Skin of body (tissue), 2 donors: ENCODE measurements around the gene CIITA. TPM values are rescaled to one million over a fixed set of nuclear protein-coding genes. Genes with fewer than 3 reads are reported as not detected.
"Not testable (repeated sequence)": the region's sequence is repeated elsewhere in the genome, so short reads cannot be mapped to it uniquely, and the experiment has no call there.

Experiments used
- DNase-seq: peaks from one replicate; lab custom pipeline; 2025; lab: John Stamatoyannopoulos, UW
- total RNA-seq: library from RNA; depleted of rRNA; stranded (reverse); fragments of >200 nt; gene quantifications from one replicate; pipeline ENCODE4 v1.2.3, GENCODE V29; 2014

CIITA gene
- total RNA-seq, 1 donor from 2014 or later, result 5.7 TPM

- peak; percentile 81 for DNase-seq
Observed at GRCh38 chr16:10918294-10919002, 41.4 kb downstream of the CIITA start.

GRCh38 chr16:10919003-10919351 lies 42.0 kb downstream of the CIITA start:
- DNase-seq, result no peak

- DNase-seq, result no peak
Observed at GRCh38 chr16:10920726-10921427, 43.9 kb downstream of the CIITA start.

- no peak for DNase-seq
Observed at GRCh38 chr16:10921536-10922327, 44.7 kb downstream of the CIITA start.

- no peak for DNase-seq
Observed at GRCh38 chr16:10922328-10923145, 45.5 kb downstream of the CIITA start.

- no peak for DNase-seq
Observed at GRCh38 chr16:10923146-10923649, 46.2 kb downstream of the CIITA start.

- DNase-seq, result no peak
Observed at GRCh38 chr16:10923650-10924214, 46.7 kb downstream of the CIITA start.

- DNase-seq, result not testable (repeated sequence)
Observed at GRCh38 chr16:10925285-10925684, 48.3 kb downstream of the CIITA start.

GRCh38 chr16:10926094-10926493 lies 49.1 kb downstream of the CIITA start:
- DNase-seq, result no peak

- DNase-seq, result no peak
Observed at GRCh38 chr16:10926867-10927266, 49.9 kb downstream of the CIITA start.

- DNase-seq, result no peak
Observed at GRCh38 chr16:10927497-10928112, 50.6 kb downstream of the CIITA start.

- DNase-seq, result not testable (repeated sequence)
Observed at GRCh38 chr16:10929097-10929496, 52.1 kb downstream of the CIITA start.

GRCh38 chr16:10929853-10930754 lies 53.1 kb downstream of the CIITA start:
- no peak for DNase-seq

- DNase-seq, result no peak
Observed at GRCh38 chr16:10930755-10931093, 53.7 kb downstream of the CIITA start.

GRCh38 chr16:10931134-10931533 lies 54.1 kb downstream of the CIITA start:
- no peak for DNase-seq

- DNase-seq, result no peak
Observed at GRCh38 chr16:10931977-10932632, 55.1 kb downstream of the CIITA start.

GRCh38 chr16:10932959-10933710 lies 56.1 kb downstream of the CIITA start:
- no peak for DNase-seq

GRCh38 chr16:10933865-10934264 lies 56.9 kb downstream of the CIITA start:
- no peak for DNase-seq
